ENCODE measurements around the gene STAT6.
"Not testable (repeated sequence)": the region's sequence is repeated elsewhere in the genome, so short reads cannot be mapped to it uniquely, and the experiment has no call there.

GRCh38 chr12:57053146-57053545 lies 58.0 kb downstream of the STAT6 start:
- not testable (repeated sequence) for TF ChIP-seq CTCF (IDR thresholded peaks at IDR 0.05; ENCODE audit: low read depth, low read length, poor library complexity, severe bottlenecking); EZH2phosphoT487 (IDR thresholded peaks at IDR 0.05; ENCODE audit: borderline replicate concordance, low read length)

Data from DOHH2 (cell line).